HG03060 (cell line): Measurements from ENCODE around the gene ASMTL.

Source experiments
- ATAC-seq: cut with Tn5 transposase; IDR thresholded peaks from one replicate; pipeline ENCODE4 v1.9.1; 2021; ENCODE audit warnings: low read depth, moderate number of reproducible peaks; ENCODE audit not compliant: unreplicated experiment

ASMTL gene

DNA sequence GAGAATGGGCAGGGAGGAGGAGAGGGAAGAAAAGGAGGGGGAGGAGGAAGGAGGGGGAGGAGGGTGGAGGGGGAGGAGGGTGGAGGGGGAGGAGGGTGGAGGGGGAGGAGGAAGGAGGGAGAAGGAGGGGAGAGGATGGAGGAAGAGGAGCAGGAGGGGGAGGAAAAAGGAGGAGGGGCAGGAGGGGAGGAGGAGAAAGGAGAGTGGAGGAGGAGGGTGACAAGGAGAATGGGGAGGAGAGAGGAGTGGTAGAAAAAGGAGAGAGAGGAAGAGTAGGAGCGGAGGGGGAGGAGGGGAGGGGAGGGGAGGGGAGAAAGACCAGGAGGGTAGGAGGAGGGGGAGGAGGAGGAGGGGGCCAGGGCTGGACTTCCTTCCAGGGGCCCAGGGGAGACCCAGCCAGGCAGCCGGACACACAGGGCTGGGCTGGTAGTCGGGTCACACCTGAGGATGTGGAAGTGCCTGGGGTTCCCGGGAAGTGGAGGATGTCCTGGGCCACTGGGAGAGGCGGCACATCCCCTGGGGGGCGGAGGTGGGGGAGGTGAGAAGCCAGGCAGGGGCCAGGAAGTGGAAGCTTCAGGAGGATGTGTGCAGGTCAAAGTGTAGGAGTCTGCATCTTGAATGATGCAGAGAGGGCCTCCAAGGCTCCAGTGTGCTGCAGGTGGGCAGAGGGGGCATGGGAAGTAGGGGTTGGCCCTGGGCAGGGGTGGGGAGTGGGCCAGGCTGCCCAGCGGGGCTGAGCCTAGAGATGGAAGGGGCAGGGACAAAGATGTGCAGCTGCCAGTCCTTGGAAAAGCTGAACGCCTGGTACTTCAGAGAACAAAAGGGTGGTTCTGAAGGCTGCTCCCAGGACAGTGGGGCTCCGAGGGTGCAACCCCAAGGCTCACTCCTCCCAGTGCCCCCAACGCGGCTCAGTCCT lies 97.3 kb downstream of the ASMTL start:
- no peak for ATAC-seq

DNA sequence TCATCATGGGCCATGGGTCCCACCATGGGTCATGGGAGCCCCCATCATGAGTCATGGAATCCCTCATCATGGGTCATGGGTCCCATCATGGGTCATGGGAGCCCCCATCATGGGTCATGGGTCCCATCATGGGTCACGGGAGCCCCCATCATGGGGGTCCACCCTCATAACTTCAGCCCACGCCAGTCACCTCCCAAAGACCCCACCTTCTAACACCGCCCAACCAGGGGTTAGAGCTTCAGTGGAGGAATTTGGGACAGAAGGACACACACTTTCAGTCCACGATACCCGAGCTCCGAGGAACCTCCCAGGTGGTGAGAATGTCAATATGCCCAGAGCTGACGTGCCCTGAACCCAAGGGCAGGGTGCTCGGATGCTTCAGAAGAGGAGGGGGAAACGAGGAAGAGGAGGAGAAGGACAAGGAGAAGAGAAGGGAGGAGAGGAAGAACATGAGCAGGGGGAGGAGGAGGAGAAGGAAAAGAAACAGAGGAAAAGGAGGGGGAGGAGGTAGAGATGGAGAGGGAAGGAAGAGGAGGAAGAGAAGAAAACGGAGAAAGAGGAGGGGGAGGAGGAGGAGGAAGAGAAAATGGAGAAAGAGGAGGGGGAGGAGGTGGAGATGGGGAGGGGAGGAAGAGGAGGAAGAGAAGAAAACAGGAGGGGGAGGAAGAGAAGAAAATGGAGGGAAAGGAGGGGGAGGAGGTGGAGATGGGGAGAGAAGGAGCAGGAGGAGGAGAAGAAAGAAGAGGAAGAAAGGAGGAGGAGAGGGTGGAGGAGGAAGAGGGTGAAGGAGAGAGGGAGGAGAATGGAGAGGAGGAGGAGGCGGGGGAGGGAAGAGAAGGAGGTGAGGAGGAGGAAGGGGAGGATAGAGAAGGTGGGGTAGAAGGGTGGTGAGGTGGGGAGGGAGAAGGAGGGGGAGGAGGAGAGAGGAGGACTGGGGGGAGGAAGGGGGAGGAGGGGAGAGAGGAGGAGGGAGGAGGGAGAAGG lies 98.4 kb downstream of the ASMTL start:
- ATAC-seq, result no peak
